Fibroblast of the conjunctiva (primary cell): Measurements from ENCODE around the gene RHBDF1.

ENCODE experiments used
- DNase-seq: peaks from one replicate; pipeline ENCODE4 v3.0.0-alpha.2; 2010; ENCODE audit warnings: low read depth

RHBDF1 gene

GRCh38 chr16:72561-73548 is at the start of gene RHBDF1:
RHBDF1 (minus strand) TSS chr16:72631; CDS start chr16:65015, 7,616 bp downstream.
- no peak for DNase-seq

DNA sequence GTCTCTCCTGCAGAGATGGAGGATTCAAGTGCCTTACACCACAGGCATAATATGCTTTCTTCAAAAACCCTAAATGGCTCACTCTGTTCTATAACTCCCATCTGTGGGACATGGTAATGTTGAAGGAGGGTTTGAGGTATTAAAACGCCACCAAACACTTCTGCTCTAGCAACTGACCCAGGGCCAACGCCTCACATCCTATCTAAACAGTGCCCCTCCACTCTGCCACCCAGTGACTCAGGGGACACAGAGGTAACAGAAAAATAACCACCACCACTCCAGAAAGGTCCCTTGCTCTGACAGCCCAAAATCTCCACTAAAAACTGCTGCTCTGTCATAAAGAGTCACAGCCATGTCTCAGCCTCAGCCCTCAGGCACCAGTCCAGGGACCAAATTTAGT is 48.3 kb upstream of the RHBDF1 start:
- no peak for DNase-seq

GRCh38 chr16:119835-120491 is 47.5 kb upstream of the RHBDF1 start:
- no peak for DNase-seq

GRCh38 chr16:119295-119694 is 46.9 kb upstream of the RHBDF1 start:
- no peak for DNase-seq

GRCh38 chr16:118857-119256 is 46.4 kb upstream of the RHBDF1 start:
- no peak for DNase-seq

DNA sequence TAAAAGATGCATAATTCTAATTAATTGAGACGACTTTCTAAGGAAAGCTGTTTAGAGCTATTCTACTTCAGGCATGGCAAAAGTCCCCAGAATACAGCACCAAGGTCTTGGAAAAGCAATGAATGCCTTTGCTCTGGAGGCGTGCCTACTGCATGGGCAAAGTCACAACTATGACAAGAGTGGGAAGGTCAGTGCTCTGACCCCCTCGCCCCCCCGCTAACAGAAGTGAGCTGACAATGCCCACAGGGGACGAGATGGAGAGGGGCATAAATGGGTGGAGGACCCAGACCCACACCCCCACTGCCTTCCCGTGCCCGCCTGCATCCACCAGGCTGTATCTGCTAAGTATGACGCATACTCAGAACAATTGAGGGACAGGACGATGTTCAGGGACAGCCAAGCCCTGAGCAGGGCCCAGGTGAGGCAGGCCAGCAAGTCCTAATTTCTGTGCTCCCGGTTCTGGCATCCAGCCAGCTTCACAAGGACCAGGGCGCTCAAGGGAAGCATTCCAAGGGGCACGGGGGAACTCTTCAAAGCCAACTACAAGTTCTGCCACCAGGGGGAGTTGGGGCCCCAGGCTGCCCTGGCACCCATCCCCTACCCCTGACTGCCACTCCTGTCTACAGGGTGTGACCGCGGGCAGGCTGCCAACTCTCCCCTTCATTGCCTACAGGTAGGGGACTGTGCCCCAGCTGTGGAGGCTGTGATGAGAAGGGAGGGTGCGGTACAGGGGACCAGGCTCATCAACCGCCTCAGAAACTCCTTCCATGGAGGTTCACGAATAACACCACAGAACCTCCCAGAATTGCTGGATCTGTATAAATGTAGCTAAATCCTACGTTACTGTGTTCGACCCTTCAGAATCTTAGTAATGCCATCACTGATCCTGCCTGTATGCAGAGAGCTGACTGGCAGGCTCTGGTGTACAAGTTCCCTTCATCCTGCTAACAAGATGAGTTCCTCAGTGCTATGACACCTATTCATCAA is 45.2 kb upstream of the RHBDF1 start:
- DNase-seq: peak; percentile 21

GRCh38 chr16:116015-116414 is 43.6 kb upstream of the RHBDF1 start:
- no peak for DNase-seq

DNA sequence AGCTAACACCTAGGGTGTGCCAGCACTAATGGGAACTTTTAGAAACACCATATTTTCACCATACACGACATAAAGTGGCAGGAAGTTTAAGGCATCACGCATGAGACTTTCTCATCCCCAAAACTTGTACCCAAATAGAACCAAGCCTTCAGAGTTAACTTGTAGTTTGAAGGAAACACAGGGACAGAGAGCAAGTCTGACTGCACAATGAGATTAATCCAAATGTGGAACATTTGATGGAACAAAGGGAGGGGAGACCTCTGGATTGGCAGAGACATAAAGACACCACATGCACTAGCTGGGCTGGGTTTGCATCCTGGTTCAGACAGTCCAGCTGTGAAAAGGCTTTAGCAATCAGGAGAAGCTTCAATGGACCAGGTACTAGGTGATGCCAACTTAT is 41.9 kb upstream of the RHBDF1 start:
- no peak for DNase-seq

DNA sequence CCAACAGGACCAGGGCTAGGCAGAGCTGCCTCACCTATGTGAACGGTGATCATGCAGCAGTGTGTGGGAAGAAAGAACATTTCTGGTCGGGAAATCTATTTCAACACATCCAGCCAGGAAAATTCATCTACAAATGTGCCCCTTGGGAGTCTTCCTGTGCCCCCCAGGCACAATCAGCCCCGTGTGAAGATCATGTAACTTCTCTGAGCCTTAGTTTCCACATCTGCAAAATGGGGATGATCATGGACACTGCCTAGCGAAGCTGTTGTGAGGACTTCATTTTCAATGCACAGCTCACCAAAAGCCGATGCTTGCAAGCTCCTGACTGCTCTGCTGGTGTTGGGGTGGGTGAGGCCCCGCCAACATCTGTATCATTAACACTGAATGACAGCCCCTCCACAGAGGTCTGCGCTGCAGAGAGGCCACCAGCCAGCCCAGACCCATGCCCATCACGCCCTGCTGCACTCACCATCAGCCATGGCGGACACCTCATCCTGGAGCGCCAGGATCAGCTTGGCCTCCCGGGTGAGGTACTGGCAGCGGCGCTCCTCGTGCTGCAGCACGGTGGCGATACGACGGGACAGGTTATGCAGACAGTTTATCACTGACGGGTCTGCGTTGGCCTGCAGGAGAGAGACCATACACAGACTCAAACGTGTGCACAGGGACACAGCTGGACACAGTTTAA is 39.9 kb upstream of the RHBDF1 start:
- no peak for DNase-seq

GRCh38 chr16:106623-107324 is 34.3 kb upstream of the RHBDF1 start:
- peak; percentile 80 for DNase-seq

- DNase-seq: no peak
Measured at GRCh38 chr16:105521-105920, 33.1 kb upstream of the RHBDF1 start.

GRCh38 chr16:104928-105327 is 32.5 kb upstream of the RHBDF1 start:
- no peak for DNase-seq

DNA sequence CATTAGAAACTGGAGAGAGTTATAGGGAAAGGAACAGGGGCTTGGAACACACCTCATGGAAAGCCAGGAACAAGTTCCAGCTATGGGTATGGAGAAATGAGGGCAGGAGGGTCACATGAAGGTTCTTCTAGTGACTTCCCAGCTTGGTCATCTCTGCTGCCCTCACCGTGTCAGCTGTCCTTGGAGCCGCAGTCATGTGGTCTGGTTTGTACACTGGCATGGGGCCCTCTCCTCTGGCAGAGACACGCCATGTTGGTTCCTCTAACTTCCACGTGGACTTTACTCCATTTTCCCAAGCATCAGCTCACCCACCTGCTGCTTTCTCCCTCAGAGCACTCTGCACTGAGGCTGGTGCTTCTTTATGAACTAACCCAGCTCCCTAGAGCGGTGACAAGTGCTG is 31.9 kb upstream of the RHBDF1 start:
- DNase-seq: no peak

DNA sequence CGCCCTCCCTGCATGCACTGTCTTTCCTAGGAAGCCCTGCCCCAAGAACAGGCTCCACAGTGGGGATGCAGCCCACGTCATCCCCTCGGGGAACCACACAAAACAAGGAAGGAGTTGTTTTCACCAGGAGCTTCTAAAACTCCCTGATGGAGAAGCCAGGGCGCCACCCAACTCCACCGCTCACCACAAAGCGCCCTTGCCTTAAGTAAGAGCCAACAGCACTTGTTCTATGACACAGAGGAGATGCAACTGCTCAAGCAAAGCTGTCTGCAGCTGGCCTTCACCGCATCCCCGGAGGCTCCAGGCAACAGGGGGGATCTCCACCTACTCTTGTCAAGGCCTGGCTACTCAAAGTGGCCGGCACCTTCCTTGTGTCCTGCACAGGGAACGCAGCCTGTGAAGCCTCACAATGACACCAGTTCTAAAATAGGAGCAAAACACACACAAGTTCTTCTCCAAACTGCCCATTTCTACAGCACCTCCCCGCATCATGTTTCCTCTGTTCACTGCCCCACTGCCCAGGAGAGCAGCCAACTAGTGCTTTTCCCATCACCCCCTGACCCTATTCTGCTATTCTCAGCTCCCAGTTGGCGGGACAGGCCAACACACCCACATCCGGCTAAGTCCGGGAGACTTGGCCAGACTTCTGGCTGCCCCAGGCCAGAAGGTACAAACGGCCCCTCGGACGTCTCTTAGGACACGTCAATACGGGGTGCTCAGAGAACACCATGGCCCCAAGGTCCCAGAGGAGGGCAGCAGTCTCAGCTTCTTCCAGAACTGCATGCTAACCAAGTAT is 29.8 kb upstream of the RHBDF1 start:
- no peak for DNase-seq

GRCh38 chr16:101586-101985 is 29.2 kb upstream of the RHBDF1 start:
- no peak for DNase-seq

GRCh38 chr16:100989-101388 is 28.6 kb upstream of the RHBDF1 start:
- no peak for DNase-seq

- DNase-seq: no peak
Measured at GRCh38 chr16:97822-98221, 25.4 kb upstream of the RHBDF1 start.

GRCh38 chr16:96935-97381 is 24.5 kb upstream of the RHBDF1 start:
- DNase-seq: peak; percentile 77

DNA sequence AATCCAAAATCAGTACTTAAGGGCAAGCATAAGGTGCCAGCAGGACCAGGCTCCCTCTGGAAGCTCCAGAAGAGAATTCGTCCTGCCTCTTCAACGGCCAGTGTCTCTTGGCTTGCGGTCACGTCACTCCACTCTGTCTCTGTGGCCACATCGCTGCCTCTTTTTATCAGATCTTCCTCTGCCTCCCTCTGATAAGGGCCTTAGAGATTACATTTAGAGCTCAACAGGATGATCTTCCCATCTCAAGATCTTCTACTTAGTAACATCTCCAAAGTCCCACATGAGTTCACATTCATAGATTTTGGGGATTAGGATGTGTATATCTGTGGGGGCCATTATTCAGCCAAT is 22.5 kb upstream of the RHBDF1 start:
- no peak for DNase-seq
